Aorta (tissue), 5 donors: ENCODE measurements around the gene SPAG9. TPM values are rescaled to one million over a fixed set of nuclear protein-coding genes. Genes with fewer than 3 reads are reported as not detected.
"Not testable (repeated sequence)": the region's sequence is repeated elsewhere in the genome, so short reads cannot be mapped to it uniquely, and the experiment has no call there.

Experiments used
- ATAC-seq: fragments of 200-7000 bp; cut with Tn5 transposase; one replicate; pipeline ENCODE4 v1.9.1; 2022; ENCODE audit warnings: moderate library complexity; ENCODE audit not compliant: low FRiP score
- DNase-seq, 2 donors: peaks; one replicate each; pipeline ENCODE4 v3.0.0-alpha.2; 2020
- H3K27ac ChIP-seq, 2 donors: one replicate each; pipeline ENCODE4 v1.5.1; 2013; ENCODE audit warnings: low read length in 2 of 2, mild to moderate bottlenecking in 2 of 2, moderate library complexity in 2 of 2, control low read depth in 1 of 2, inconsistent platforms in 1 of 2, low read depth in 1 of 2
- H3K27me3 ChIP-seq, 2 donors: one replicate each; pipeline ENCODE4 v1.6.1; 2013; ENCODE audit warnings: control low read depth in 1 of 2, low read length in 1 of 2, mild to moderate bottlenecking in 1 of 2, moderate library complexity in 1 of 2; ENCODE audit not compliant: insufficient read depth in 2 of 2, control insufficient read depth in 1 of 2
- H3K36me3 ChIP-seq, 2 donors: one replicate each; pipeline ENCODE4 v1.6.1; 2013; ENCODE audit warnings: control low read depth in 1 of 2, low read length in 1 of 2, mild to moderate bottlenecking in 1 of 2; ENCODE audit not compliant: insufficient read depth in 2 of 2, control insufficient read depth in 1 of 2
- H3K4me1 ChIP-seq, 2 donors: one replicate each; pipeline ENCODE4 v1.6.1; 2013; ENCODE audit warnings: low read length in 2 of 2, control low read depth in 1 of 2, mild to moderate bottlenecking in 1 of 2, moderate library complexity in 1 of 2; ENCODE audit not compliant: insufficient read depth in 2 of 2, control insufficient read depth in 1 of 2
- H3K4me3 ChIP-seq, 2 donors: one replicate each; pipeline ENCODE4 v1.5.1; 2013; ENCODE audit warnings: low read length in 2 of 2, control low read depth in 1 of 2, mild to moderate bottlenecking in 1 of 2
- H3K9me3 ChIP-seq: one replicate; pipeline ENCODE4 v1.6.1; 2013; ENCODE audit warnings: mild to moderate bottlenecking, low read length; ENCODE audit not compliant: control insufficient read depth
- WGBS, 2 donors: extraction: QIAGEN DNeasy Blood & Tissue Kit; methylation state at CpG; one replicate each; pipeline ENCODE4 v1.1.7; 2013; 5-methylcytosine and 5-hydroxymethylcytosine counted together
- intact Hi-C, 2 donors: fragments of 100-400 bp; cut with DNase I; formaldehyde crosslinking; loops; one replicate each; pipeline versions ENCODE4 v1.14.2 to v1.15.0; 2022
- polyA plus RNA-seq, 2 donors: library from polyadenylated mRNA; stranded (reverse); fragments of 200-250 nt; gene quantifications; one replicate each; pipeline ENCODE4 v1.2.3, GENCODE V29; 2013
- total RNA-seq, 2 donors: library from RNA; stranded (reverse); fragmentation: NEBNext Ultra II Directional; extraction: Animal tissue kit (Norgen Biotek cat#: 25700); gene quantifications; one replicate each; pipeline ENCODE4 v1.2.1, GENCODE V29; 2021
- donor health status: healthy with polysubstance abuse.
- donor health status: Bipolar disorder and iron deficiency.
- donor health status: DM: no; HTN: no; CAD: no.
- donor health status: DM: no; HTN: no; CAD: no.
- donor health status: DM: yes; HTN: yes; CAD: no.

The SPAG9 gene
- total and polyA plus RNA-seq, 4 donors, result 20.7 to 151 (median 85.6) TPM

DNA sequence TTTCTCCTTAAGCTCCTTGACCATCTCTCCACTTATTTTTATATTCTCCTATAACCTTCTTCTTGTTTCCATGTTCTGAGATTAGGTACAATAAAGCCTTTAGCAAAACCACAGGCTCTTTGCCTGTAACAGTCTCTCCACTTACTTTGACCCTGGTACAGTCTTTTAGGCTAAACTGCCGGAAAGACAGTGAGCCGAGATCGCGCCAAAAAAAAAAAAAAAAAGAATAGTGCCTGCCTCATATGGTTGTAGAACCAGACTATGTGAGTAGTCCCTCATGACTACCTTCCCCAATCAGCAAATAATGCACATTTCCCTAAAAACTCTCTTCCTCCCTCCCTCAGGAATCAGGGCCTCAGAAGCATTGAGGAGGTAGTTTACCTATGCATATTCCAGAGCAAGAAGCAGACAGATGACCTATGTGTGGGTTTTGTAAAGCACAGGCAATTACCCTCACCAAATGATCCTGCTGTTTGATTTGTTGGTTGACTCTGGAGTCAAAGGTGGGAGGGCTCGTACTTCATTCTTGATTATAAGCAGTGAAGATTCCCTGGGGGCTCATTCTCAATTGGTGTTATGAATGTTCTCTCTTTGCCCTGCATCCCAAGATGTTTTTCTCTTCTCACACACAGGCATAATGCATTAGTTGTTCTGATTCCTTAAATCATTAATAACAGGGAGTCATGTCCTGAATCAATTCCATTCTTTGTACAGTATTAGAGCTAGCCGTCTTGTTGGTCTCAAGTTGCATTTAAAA is 23.8 kb upstream of the SPAG9 start:
- DNase-seq (no peak), ATAC-seq (no peak)
- intact Hi-C loops, result no loop called here
- Histone ChIP-seq H3K36me3 (no peaks in the 10 kb centered on the region), H3K27ac (no peak overlapping the region), H3K9me3 (no peaks in the 10 kb centered on the region), H3K4me1 (no peaks in the 10 kb centered on the region), H3K27me3 (no peaks in the 10 kb centered on the region), H3K4me3 (no peak overlapping the region)
- 54 to 60% methylated on average over 6 of the region's 6 CpGs for WGBS, 2 donors

DNA sequence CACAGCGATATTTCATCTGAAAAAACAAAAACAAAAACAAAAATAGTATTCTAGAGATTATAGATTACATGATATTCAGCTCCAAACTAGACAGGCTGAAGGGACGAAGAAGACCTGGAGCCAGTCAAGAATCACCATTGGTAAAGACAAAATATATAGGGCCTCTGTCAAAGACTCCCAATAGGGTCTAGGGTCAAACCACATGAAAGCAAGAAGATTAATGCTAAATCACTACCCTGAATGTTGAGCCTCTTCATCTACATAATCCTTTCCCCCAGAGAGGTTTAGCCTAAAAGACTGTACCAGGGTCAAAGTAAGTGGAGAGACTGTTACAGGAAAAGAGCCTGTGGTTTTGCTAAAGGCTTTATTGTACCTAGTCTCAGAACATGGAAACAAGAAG is 21.9 kb upstream of the SPAG9 start:
- 95 to 97% methylated on average over 2 of the region's 2 CpGs for WGBS, 2 donors
- intact Hi-C loops, result no loop called here
- no peaks in the 10 kb centered on the region for H3K9me3 ChIP-seq
- H3K4me1 ChIP-seq, result no peaks in the 10 kb centered on the region
- DNase-seq, result no peak
- no peak overlapping the region for H3K4me3 ChIP-seq
- H3K27me3 ChIP-seq, result no peaks in the 10 kb centered on the region
- no peak overlapping the region for H3K27ac ChIP-seq
- no peak for ATAC-seq
- no peaks in the 10 kb centered on the region for H3K36me3 ChIP-seq

DNA sequence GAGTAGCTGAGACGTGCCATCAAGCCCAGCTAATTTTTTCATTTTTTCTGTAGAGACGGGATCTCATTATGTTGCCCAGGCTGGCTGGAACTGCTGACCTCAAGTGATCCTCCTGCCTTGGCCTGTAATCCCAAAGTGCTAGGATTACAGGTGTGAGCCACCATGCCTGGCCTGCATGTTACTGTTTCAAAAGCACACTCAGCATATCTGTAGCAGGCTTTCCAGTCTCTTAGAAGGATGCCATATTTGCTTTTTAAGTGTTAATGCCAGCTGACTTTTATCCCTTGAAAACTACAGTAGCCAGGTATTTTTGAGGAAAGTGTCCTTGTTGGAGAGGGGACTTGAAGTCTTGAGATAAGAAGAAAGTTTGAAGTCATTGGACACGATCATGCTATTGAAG is 15.3 kb upstream of the SPAG9 start:
- no peak overlapping the region for H3K4me3 ChIP-seq
- H3K9me3 ChIP-seq, result no peaks in the 10 kb centered on the region
- intact Hi-C loops, result no loop called here
- no peaks in the 10 kb centered on the region for H3K36me3 ChIP-seq
- peaks cover 0 to 8% of the 10 kb centered on the region in 2 donors for H3K4me1 ChIP-seq
- H3K27ac ChIP-seq, result no peak overlapping the region
- ATAC-seq, result no peak
- WGBS, 2 donors, result 89% methylated on average over 3 of the region's 3 CpGs
- no peaks in the 10 kb centered on the region for H3K27me3 ChIP-seq
- no peak for DNase-seq

DNA sequence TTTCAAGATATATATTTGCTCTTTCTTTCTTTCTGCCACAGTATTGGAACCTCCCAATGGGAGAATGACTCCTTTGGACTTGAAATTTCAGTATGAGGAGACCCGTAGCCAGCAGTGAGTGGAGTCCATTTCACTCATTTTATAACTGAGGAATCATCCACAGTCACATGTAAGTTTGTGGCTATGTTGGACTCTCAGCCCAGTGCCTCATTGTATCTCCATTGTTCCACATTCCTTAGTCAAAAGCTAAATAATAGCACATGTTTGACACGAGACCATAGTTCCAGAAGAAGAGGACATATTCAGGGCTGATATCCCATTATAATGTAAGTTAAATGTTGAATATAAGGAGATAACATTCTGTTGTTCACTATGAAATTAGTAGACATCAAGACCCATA is 12.7 kb upstream of the SPAG9 start:
- ATAC-seq, result no peak
- H3K4me3 ChIP-seq, result no peak overlapping the region
- intact Hi-C loops, result no loop called here
- H3K9me3 ChIP-seq, result no peaks in the 10 kb centered on the region
- DNase-seq, result no peak
- peaks cover 0 to 8% of the 10 kb centered on the region in 2 donors for H3K4me1 ChIP-seq
- peak overlapping the region in 1 of 2 donors; percentile 95 for H3K27ac ChIP-seq
- no peaks in the 10 kb centered on the region for H3K36me3 ChIP-seq
- no peaks in the 10 kb centered on the region for H3K27me3 ChIP-seq
- WGBS, 2 donors, result 67 to 79% methylated on average over 2 of the region's 2 CpGs

DNA sequence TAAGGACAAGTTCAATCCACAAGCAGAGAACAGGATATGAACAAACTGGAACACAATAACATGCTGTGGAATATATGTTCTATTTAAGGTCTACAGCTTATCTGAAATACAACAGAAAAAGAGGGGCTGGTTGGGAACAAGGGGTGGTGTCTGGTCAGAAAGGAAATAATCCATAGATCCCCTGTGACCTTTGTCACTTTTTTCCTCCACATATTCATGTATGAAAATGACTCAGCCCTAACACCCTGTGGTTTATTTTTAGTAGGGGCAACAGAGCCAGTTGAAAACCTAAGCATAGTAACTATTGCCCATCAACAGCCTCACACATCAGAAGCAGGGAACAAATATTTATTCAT is 12.3 kb upstream of the SPAG9 start:
- intact Hi-C loops, result no loop called here
- Histone ChIP-seq H3K9me3 (no peaks in the 10 kb centered on the region), H3K36me3 (no peaks in the 10 kb centered on the region), H3K27me3 (no peaks in the 10 kb centered on the region), H3K4me3 (no peak overlapping the region), H3K4me1 (peaks cover 0 to 8% of the 10 kb centered on the region in 2 donors), H3K27ac (peak overlapping the region in 1 of 2 donors; percentile 95)
- no peak for DNase-seq
- no peak for ATAC-seq

DNA sequence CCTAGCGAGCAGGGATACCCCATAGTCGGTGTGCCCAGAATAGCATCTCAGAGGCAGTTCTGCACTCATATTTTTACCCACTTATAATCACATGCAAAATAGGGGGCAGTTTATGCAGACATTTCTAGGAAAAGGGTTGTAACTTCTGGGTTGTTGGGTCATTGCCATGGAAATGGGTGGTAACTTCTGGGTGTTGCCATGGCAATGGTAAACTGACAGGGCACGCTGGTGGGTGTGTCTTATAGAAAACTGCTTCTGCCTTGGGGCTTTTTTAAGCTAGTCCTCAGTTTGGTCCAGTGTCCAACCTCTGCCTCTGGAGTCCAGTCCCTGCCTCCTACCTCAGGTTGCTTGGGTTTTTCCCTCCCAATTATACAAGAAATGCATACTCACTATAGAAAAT is 7.4 kb upstream of the SPAG9 start:
- no peak for ATAC-seq

DNA sequence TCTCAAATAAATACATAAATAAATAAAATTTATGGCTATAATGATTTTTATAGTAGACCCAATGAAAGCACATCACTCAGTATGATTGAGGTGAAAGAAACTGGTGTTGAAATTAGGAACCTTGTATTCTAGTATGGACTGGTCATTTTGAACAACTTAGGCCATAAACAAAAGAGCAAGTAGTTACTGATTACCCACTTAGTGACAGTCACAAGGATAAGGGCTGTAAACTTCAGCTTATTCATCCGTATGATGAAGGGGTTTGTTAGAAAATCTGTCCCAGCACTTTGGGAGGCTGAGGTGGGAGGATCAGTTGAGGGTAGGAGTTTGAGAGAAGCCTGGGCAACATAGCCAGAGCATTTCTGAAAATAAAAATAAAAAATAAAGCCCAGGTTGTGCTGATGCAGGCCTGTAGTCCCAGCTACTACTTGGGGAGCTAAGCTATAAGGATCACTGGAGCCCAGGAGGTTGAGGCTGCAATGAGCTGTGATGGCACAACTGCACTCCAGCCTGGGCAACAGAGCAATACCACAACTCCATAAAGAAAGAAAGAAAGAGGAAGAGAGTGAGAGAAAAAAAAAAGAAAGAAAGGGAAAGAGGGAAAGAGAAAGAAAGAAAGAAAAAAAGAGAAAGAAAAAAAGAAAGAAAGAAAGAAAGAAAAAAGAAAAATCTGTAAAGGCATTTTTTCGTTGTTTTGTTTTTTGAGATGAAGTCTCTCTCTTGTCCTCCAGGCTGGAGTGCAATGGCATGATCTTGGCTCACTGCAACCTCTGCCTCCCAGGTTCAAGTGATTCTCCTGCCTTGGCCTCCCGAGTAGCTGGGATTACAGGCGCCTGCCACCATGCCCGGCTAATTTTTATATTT is 4.2 kb upstream of the SPAG9 start:
- WGBS, 2 donors, result 86 to 92% methylated on average over 5 of the region's 5 CpGs
- ATAC-seq (no peak), DNase-seq (no peak)
- Histone ChIP-seq H3K9me3 (no peaks in the 10 kb centered on the region), H3K4me1 (no peaks in the 10 kb centered on the region), H3K36me3 (no peaks in the 10 kb centered on the region), H3K27me3 (no peaks in the 10 kb centered on the region), H3K27ac (no peak overlapping the region), H3K4me3 (no peak overlapping the region)
- intact Hi-C loops, result loop anchor here in 1 of 2 donors (5.0 kb wide), 1 partner anchor 42 kb away; the partner anchor contains the start of gene NME2

More for the DNA sequence above, 7.4 kb upstream of the SPAG9 start:
- Histone ChIP-seq H3K27me3 (no peaks in the 10 kb centered on the region), H3K9me3 (no peaks in the 10 kb centered on the region), H3K36me3 (no peaks in the 10 kb centered on the region), H3K27ac (no peak overlapping the region), H3K4me3 (no peak overlapping the region), H3K4me1 (peaks cover 0 to 4% of the 10 kb centered on the region in 2 donors)
- no peak for DNase-seq
- intact Hi-C loops, result no loop called here
- WGBS, 2 donors, result 64 to 69% methylated on average over 3 of the region's 3 CpGs

DNA sequence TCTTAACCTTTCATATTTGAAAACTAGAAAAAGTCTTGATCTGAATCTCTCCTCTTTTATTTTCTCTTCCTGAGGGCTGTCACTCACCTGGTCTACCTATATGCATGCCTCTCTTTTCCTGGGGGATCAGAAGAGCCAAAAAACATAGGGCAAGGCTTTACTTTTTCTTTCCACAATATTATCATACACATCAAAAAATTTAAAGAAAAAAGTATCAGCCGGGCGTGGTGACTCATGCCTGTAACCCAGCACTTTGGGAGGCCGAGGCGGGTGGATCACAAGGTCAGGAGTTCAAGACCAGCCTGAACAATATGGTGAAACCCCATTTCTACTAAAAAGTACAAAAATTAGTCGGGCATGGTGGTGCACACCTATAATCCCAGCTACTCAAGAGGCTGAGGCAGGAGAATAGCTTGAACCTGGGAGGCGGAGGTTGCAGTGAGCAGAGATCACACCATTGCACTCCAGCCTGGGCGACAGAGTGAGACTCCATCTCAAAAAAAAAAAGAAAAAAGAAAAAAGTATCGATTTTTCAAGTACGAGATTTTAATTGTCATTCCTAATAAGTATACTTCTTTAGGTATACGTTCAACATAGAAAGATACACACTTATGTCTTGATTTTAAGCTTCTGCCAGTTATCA is 1.9 kb upstream of the SPAG9 start:
- WGBS, 2 donors, result 89 to 95% methylated on average over 10 of the region's 10 CpGs
- ATAC-seq, H3K27me3 ChIP-seq, H3K4me1 ChIP-seq, DNase-seq, H3K36me3 ChIP-seq, H3K4me3 ChIP-seq, H3K9me3 ChIP-seq: not testable (repeated sequence)
- intact Hi-C loops, result loop anchor here in 1 of 2 donors (5.0 kb wide), 1 partner anchor 45 kb away; the partner anchor contains the start of gene NME2
- H3K27ac ChIP-seq, result peak overlapping the region in 1 of 2 donors; percentile 46
